Measurements from ENCODE around the gene ILF2. TPM values are rescaled to one million over a fixed set of nuclear protein-coding genes. Genes with fewer than 3 reads are reported as not detected.

Gene ILF2
- total RNA-seq, 1 experiment from 2014 or later, result 144 TPM

Small RNA genes within 50 kb of the gene (small RNA-seq; reads per million reads assigned to genes)
- not detected for gene MIR8083
- gene RN7SL372P, result not detected

Other genes starting within 250 kb of the ILF2 start
- gene S100A7, start 210.3 kb downstream of the ILF2 start, total RNA-seq (2014; rRNA removed; shearing (Covaris generic)), result not detected in 2 replicates
- gene S100A6, start 135.0 kb downstream of the ILF2 start, total RNA-seq (2014; rRNA removed; shearing (Covaris generic)), result 2,272 and 2,428 TPM in 2 replicates
- 4.0 and 9.8 TPM in 2 replicates for gene S100A5, start 130.1 kb downstream of the ILF2 start, total RNA-seq (2014; rRNA removed; shearing (Covaris generic))
- 694 and 702 TPM in 2 replicates for gene S100A4, start 125.2 kb downstream of the ILF2 start, total RNA-seq (2014; rRNA removed; shearing (Covaris generic))
- 2.6 and 4.9 TPM in 2 replicates for gene S100A3, start 121.7 kb downstream of the ILF2 start, total RNA-seq (2014; rRNA removed; shearing (Covaris generic))
- 17.9 and 26.4 TPM in 2 replicates for gene S100A2, start 105.1 kb downstream of the ILF2 start, total RNA-seq (2014; rRNA removed; shearing (Covaris generic))
- 282 and 292 TPM in 2 replicates for gene S100A16, start 57.9 kb downstream of the ILF2 start, total RNA-seq (2014; rRNA removed; shearing (Covaris generic))
- 35.6 and 46.2 TPM in 2 replicates for gene S100A14, start 54.7 kb downstream of the ILF2 start, total RNA-seq (2014; rRNA removed; shearing (Covaris generic))
- gene S100A13, start 43.5 kb downstream of the ILF2 start, total RNA-seq (2014; rRNA removed; shearing (Covaris generic)), result 78.7 and 87.3 TPM in 2 replicates
- 0.15 TPM in 1 of 2 replicates, not detected in the other for gene S100A1, start 42.6 kb downstream of the ILF2 start, total RNA-seq (2014; rRNA removed; shearing (Covaris generic))
- 63.7 and 69.4 TPM in 2 replicates for gene CHTOP, start 36.9 kb downstream of the ILF2 start, total RNA-seq (2014; rRNA removed; shearing (Covaris generic))
- 45.5 and 46.0 TPM in 2 replicates for gene SNAPIN, start 12.3 kb downstream of the ILF2 start, total RNA-seq (2014; rRNA removed; shearing (Covaris generic))
- gene NPR1, start 7.7 kb upstream of the ILF2 start, total RNA-seq (2014; rRNA removed; shearing (Covaris generic)), result not detected in 2 replicates
- gene INTS3, start 57.1 kb upstream of the ILF2 start, total RNA-seq (2014; rRNA removed; shearing (Covaris generic)), result 23.4 and 28.9 TPM in 2 replicates
- gene SLC27A3, start 104.4 kb upstream of the ILF2 start, total RNA-seq (2014; rRNA removed; shearing (Covaris generic)), result 13.8 and 14.7 TPM in 2 replicates

Data from HT-29 (cell line).